HFFc6 (cell line): ENCODE measurements around the gene SHISA6. TPM values are rescaled to one million over a fixed set of nuclear protein-coding genes. Genes with fewer than 3 reads are reported as not detected.
"Not testable (repeated sequence)": the region's sequence is repeated elsewhere in the genome, so short reads cannot be mapped to it uniquely, and the experiment has no call there.

Source experiments
- DNase-seq: peaks from one replicate; pipeline ENCODE4 v3.0.0-alpha.2; 2018
- H3K27ac Mint-ChIP-seq: 2 replicates; pipeline ENCODE4 v1.8.0; 2020; ENCODE audit warnings: mild to moderate bottlenecking, mixed read lengths
- H3K27me3 Mint-ChIP-seq: 2 replicates; pipeline ENCODE4 v1.8.0; 2021; ENCODE audit warnings: mild to moderate bottlenecking, moderate library complexity, mixed read lengths; ENCODE audit not compliant: insufficient read depth
- H3K36me3 Mint-ChIP-seq: 2 replicates; pipeline ENCODE4 v1.8.0; 2021; ENCODE audit warnings: low read depth, mixed read lengths
- H3K4me1 Mint-ChIP-seq: 2 replicates; pipeline ENCODE4 v1.8.0; 2020; ENCODE audit warnings: low read depth, mixed read lengths
- H3K4me3 Mint-ChIP-seq: 2 replicates; pipeline ENCODE4 v1.8.0; 2020; ENCODE audit warnings: mild to moderate bottlenecking, moderate library complexity, mixed read lengths
- H3K9me3 Mint-ChIP-seq: 2 replicates; pipeline ENCODE4 v1.8.0; 2020; ENCODE audit warnings: mild to moderate bottlenecking, mixed read lengths
- CTCF ChIP-seq: fragments of 200-600 bp; sonication (generic); IDR thresholded peaks from 2 replicates; pipeline ENCODE4 v1.5.0; 2021; ENCODE audit warnings: antibody characterized with exemption, mild to moderate bottlenecking
- total RNA-seq, 6 experiments: library from RNA; stranded (reverse); fragmentation: NEBNext Ultra II Directional; extraction: Animal tissue kit (Norgen Biotek cat#: 25700); gene quantifications; 2 replicates in 1 of 6; 3 replicates in 5 of 6; pipeline ENCODE4 v1.2.3, GENCODE V29; 2021

SHISA6 gene
- total RNA-seq, 6 experiments from 2014 or later = not detected

- H3K4me3 Mint-ChIP-seq = no peak overlapping the region
- H3K27me3 Mint-ChIP-seq = no peaks in the 10 kb centered on the region; the same call in none of the 2 replicates
- H3K9me3 Mint-ChIP-seq = peaks cover 35% of the 10 kb centered on the region
- DNase-seq = no peak
- TF ChIP-seq CTCF = no peak
- peaks cover 4% of the 10 kb centered on the region; the same call in 1 of the 2 replicates for H3K36me3 Mint-ChIP-seq
- no peaks in the 10 kb centered on the region for H3K4me1 Mint-ChIP-seq
- no peak overlapping the region for H3K27ac Mint-ChIP-seq
Observed at GRCh38 chr17:11300738-11301137, 59.7 kb downstream of the SHISA6 start.

GRCh38 chr17:11301874-11302273 is 60.9 kb downstream of the SHISA6 start:
- H3K4me3 Mint-ChIP-seq, H3K27me3 Mint-ChIP-seq, DNase-seq, H3K27ac Mint-ChIP-seq, H3K36me3 Mint-ChIP-seq, H3K4me1 Mint-ChIP-seq: not testable (repeated sequence)
- peaks cover 31% of the 10 kb centered on the region for H3K9me3 Mint-ChIP-seq

GRCh38 chr17:11302401-11303186 is 61.6 kb downstream of the SHISA6 start:
- no peak for DNase-seq
- Mint-ChIP-seq H3K9me3 (peaks cover 34% of the 10 kb centered on the region), H3K27me3 (no peaks in the 10 kb centered on the region; the same call in none of the 2 replicates), H3K4me3 (no peak overlapping the region), H3K27ac (no peak overlapping the region), H3K4me1 (no peaks in the 10 kb centered on the region), H3K36me3 (peaks cover 8% of the 10 kb centered on the region; the same call in 1 of the 2 replicates)
- no peak for TF ChIP-seq CTCF

GRCh38 chr17:11303773-11304394 is 62.9 kb downstream of the SHISA6 start:
- Mint-ChIP-seq H3K27ac (no peak overlapping the region), H3K27me3 (no peaks in the 10 kb centered on the region; the same call in none of the 2 replicates), H3K36me3 (peaks cover 8% of the 10 kb centered on the region; the same call in 1 of the 2 replicates), H3K9me3 (peaks cover 34% of the 10 kb centered on the region), H3K4me1 (no peaks in the 10 kb centered on the region), H3K4me3 (no peak overlapping the region)
- TF ChIP-seq CTCF = no peak
- no peak for DNase-seq

GRCh38 chr17:11304568-11304967 is 63.6 kb downstream of the SHISA6 start:
- Mint-ChIP-seq H3K36me3 (peaks cover 8% of the 10 kb centered on the region; the same call in 1 of the 2 replicates), H3K4me1 (no peaks in the 10 kb centered on the region), H3K9me3 (peaks cover 40% of the 10 kb centered on the region)

More at GRCh38 chr17:11304568-11304967, 63.6 kb downstream of the SHISA6 start:
- TF ChIP-seq CTCF = no peak
- no peak for DNase-seq
- no peak overlapping the region for H3K4me3 Mint-ChIP-seq
- H3K27me3 Mint-ChIP-seq = no peaks in the 10 kb centered on the region; the same call in none of the 2 replicates
- H3K27ac Mint-ChIP-seq = no peak overlapping the region
